ENCODE data around the gene ITGB5. TPM values are rescaled to one million over a fixed set of nuclear protein-coding genes. Genes with fewer than 3 reads are reported as not detected.

Gene ITGB5
- total and polyA plus RNA-seq, 4 donors = 21.0 to 126 (median 43.7) TPM

DNA sequence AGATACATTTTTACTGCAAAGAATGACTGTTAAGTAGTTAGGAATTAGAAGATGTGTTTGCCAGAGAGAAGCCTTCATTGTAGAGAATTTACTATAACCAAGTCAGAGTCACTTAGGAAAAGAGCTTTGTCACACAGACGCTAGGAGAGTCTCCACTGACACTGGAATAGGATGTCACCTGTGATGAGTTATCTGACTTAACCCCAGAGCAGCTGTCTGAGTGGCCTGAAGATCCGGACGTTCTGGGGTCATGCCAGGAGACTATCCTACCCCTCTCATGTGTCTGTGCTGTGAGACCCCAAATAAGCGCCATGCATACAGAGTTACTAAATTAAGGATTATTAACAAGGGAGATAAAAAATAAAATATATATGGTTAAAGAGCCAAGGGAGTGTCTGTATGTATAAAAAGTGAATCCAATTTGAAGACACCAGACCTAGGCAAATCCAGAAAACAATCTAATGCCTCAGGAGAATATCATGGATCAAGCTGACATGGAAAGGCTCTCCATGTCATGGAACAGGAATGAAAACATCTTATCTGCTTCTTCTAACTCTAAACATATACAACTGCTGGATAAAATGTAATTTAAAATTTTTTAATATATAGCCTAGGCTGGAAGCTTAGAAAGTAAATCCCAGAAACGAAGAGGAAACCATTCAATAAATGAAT lies 43.5 kb downstream of the ITGB5 start:
- ATAC-seq (ENCODE audit: insufficient read depth, low FRiP score) (no peak), DNase-seq (no peak)
- no peak overlapping the region for H3K27ac ChIP-seq (ENCODE audit: low read depth in 1 of 2, low read length in 1 of 2)
- TF ChIP-seq CTCF (IDR thresholded peaks at IDR 0.05; ENCODE audit: control extremely low read depth, extremely low read depth) = no peak
- H3K36me3 ChIP-seq (ENCODE audit: control insufficient read depth in 4 of 4, insufficient read depth in 4 of 4, low read length in 4 of 4) = peaks cover 8 to 15% (median 11%) of the 10 kb centered on the region in 4 donors
- H3K4me3 ChIP-seq = no peak overlapping the region
- H3K4me1 ChIP-seq (ENCODE audit: control insufficient read depth in 5 of 5, insufficient read depth in 5 of 5, low read length in 5 of 5) = peaks cover 0 to 17% (median 6%) of the 10 kb centered on the region in 5 donors
- no peaks in the 10 kb centered on the region for H3K9me3 ChIP-seq (ENCODE audit: control insufficient read depth in 4 of 4, insufficient read depth in 3 of 4, low read length in 3 of 4)
- no peak overlapping the region for H3K9ac ChIP-seq (ENCODE audit: insufficient read depth in 1 of 2, low read length in 2 of 2)
- 91 to 93% methylated on average over 5 of the region's 5 CpGs for WGBS, 2 donors
- no peaks in the 10 kb centered on the region for H3K27me3 ChIP-seq (ENCODE audit: control insufficient read depth in 3 of 3, insufficient read depth in 3 of 3, low read length in 2 of 3)

DNA sequence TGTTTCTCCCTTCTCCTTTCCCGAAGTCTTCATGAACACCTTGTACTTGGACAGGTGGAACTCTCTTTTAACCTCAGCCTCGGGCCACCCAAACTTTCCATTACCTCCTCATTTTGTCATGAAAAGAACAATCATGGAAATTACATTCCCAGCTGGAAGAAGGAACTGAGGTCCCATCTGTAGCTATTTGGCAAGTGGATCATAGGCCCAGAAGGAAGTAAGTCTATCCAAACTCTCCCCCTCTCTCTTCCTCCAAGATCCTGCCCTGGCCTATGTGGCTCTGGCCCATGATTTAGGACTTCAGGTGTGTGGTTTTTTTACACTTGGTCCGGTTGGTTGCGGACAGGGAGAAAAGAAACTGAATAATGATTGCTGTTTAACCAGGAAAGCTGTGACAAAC lies 44.1 kb downstream of the ITGB5 start:
- TF ChIP-seq CTCF (IDR thresholded peaks at IDR 0.05; ENCODE audit: control extremely low read depth, extremely low read depth) = no peak
- H3K27me3 ChIP-seq (ENCODE audit: control insufficient read depth in 3 of 3, insufficient read depth in 3 of 3, low read length in 2 of 3) = no peaks in the 10 kb centered on the region

GRCh38 chr3:124841517-124841916 lies 45.6 kb downstream of the ITGB5 start:
- TF ChIP-seq CTCF (IDR thresholded peaks at IDR 0.05; ENCODE audit: control extremely low read depth, extremely low read depth) = no peak
- DNase-seq (no peak), ATAC-seq (ENCODE audit: insufficient read depth, low FRiP score) (no peak)
- H3K4me1 ChIP-seq (ENCODE audit: control insufficient read depth in 5 of 5, insufficient read depth in 5 of 5, low read length in 5 of 5) = peaks cover 0 to 31% (median 6%) of the 10 kb centered on the region in 5 donors
- H3K9me3 ChIP-seq (ENCODE audit: control insufficient read depth in 4 of 4, insufficient read depth in 3 of 4, low read length in 3 of 4) = no peaks in the 10 kb centered on the region
- peaks cover 6 to 10% (median 7%) of the 10 kb centered on the region in 4 donors for H3K36me3 ChIP-seq (ENCODE audit: control insufficient read depth in 4 of 4, insufficient read depth in 4 of 4, low read length in 4 of 4)
- no peaks in the 10 kb centered on the region for H3K27me3 ChIP-seq (ENCODE audit: control insufficient read depth in 3 of 3, insufficient read depth in 3 of 3, low read length in 2 of 3)
- no peak overlapping the region for H3K4me3 ChIP-seq
- no peak overlapping the region for H3K27ac ChIP-seq (ENCODE audit: low read depth in 1 of 2, low read length in 1 of 2)
- no peak overlapping the region for H3K9ac ChIP-seq (ENCODE audit: insufficient read depth in 1 of 2, low read length in 2 of 2)
- WGBS, 2 donors = 80 to 84% methylated on average over 2 of the region's 2 CpGs

More for the DNA sequence above, 44.1 kb downstream of the ITGB5 start:
- Histone ChIP-seq H3K4me3 (no peak overlapping the region), H3K9me3 (ENCODE audit: control insufficient read depth in 4 of 4, insufficient read depth in 3 of 4, low read length in 3 of 4) (no peaks in the 10 kb centered on the region), H3K27ac (ENCODE audit: low read depth in 1 of 2, low read length in 1 of 2) (peak overlapping the region in 1 of 2 donors; percentile 8), H3K4me1 (ENCODE audit: control insufficient read depth in 5 of 5, insufficient read depth in 5 of 5, low read length in 5 of 5) (peaks cover 0 to 17% (median 6%) of the 10 kb centered on the region in 5 donors), H3K9ac (ENCODE audit: insufficient read depth in 1 of 2, low read length in 2 of 2) (no peak overlapping the region), H3K36me3 (ENCODE audit: control insufficient read depth in 4 of 4, insufficient read depth in 4 of 4, low read length in 4 of 4) (peaks cover 8 to 15% (median 10%) of the 10 kb centered on the region in 4 donors)
- WGBS, 2 donors = 86 to 90% methylated on average over 4 of the region's 4 CpGs
- DNase-seq (no peak), ATAC-seq (ENCODE audit: insufficient read depth, low FRiP score) (no peak)

All from lung (tissue), 12 donors.